Measurements from ENCODE around the gene GNPTAB.

DNA sequence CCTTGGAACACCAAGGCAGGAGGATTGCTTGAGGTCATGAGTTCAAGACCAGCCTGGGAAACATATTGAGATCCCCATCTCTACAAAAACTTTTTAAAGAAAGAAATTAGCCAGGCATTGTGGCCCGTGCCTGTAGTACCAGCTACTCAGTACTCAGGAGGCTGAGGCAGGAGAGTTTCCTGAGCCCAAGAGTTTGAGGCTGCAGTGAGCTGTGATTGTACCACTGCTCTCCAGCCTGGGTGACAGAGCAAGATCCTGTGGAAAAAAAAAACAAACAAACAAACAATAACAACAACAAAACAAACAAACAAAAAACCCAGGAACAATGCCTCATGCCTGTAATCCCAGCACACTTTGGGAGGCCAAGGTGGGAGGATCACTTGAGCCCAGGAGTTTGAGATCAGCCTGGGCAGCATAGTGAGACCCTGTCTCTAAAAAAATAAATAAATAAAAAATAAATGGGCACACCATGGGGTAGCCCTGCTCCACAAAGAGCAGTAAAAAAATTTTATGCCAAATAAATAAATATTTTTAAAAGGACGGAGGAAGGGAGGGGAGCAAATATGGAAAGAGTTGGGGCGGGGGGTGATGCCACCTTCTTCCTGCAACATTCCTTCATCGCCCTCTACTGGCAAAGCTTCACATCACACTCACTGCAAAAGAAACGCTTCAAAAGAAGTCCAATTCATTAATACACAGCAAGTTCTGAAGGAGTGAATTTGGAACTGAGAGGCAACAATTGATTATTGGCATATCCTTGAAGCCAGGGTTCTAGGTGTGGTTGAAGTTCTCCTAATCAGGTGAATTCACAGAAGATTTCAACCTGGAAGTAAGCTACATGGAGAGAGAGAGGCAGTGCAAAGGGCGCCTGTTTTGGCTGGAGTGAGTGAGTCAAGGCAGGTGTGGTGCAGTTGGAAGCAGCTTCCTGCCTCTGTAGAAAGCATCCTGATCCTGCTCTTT lies 8.8 kb upstream of the GNPTAB start:
- TF ChIP-seq CTCF (IDR thresholded peaks at IDR 0.05): peak; percentile 83 to 89 (median 86)
- TF ChIP-seq POLR2A (IDR thresholded peaks at IDR 0.05): no peak
